HG02885 (cell line): ENCODE measurements around the gene ARHGAP33.
"Not testable (repeated sequence)": the region's sequence is repeated elsewhere in the genome, so short reads cannot be mapped to it uniquely, and the experiment has no call there.

Source experiments
- ATAC-seq: cut with Tn5 transposase; IDR thresholded peaks from one replicate; pipeline ENCODE4 v1.9.1; 2021; ENCODE audit warnings: mild to moderate bottlenecking; ENCODE audit not compliant: unreplicated experiment, poor library complexity

Gene ARHGAP33

GRCh38 chr19:35824150-35824549, 48.8 kb downstream of the ARHGAP33 start:
- no peak for ATAC-seq

GRCh38 chr19:35828692-35829301, 53.4 kb downstream of the ARHGAP33 start:
- ATAC-seq: no peak

GRCh38 chr19:35830986-35831385, 55.6 kb downstream of the ARHGAP33 start:
- ATAC-seq: no peak

GRCh38 chr19:35832054-35832453, 56.7 kb downstream of the ARHGAP33 start:
- no peak for ATAC-seq

- ATAC-seq: no peak
Measured at GRCh38 chr19:35833972-35834371, 58.6 kb downstream of the ARHGAP33 start.

GRCh38 chr19:35836096-35836495, 60.7 kb downstream of the ARHGAP33 start:
- ATAC-seq: not testable (repeated sequence)
